GM12865 (cell line): Measurements from ENCODE around the gene MED8.

Experiments used
- DNase-seq: peaks from one replicate; pipeline ENCODE4 v3.0.0; 2010; ENCODE audit warnings: low read depth
- H3K4me3 ChIP-seq: 2 replicates; pipeline ENCODE4 v1.5.1; 2011; ENCODE audit warnings: mild to moderate bottlenecking, low read depth, low read length, control low read depth
- CTCF ChIP-seq: IDR thresholded peaks from 2 replicates; pipeline ENCODE4 v1.5.1; 2011; ENCODE audit warnings: low read length, control low read depth, low read depth, inconsistent platforms; ENCODE audit not compliant: insufficient read depth; ENCODE audit errors: missing control alignments

Gene MED8

GRCh38 chr1:43427941-43428340 is 38.3 kb upstream of the MED8 start:
- DNase-seq = no peak
- no peak overlapping the region for H3K4me3 ChIP-seq
- no peak for TF ChIP-seq CTCF

GRCh38 chr1:43427524-43427923 is 37.9 kb upstream of the MED8 start:
- TF ChIP-seq CTCF = no peak
- DNase-seq = no peak
- H3K4me3 ChIP-seq = no peak overlapping the region

GRCh38 chr1:43426221-43426620 is 36.6 kb upstream of the MED8 start:
- no peak for DNase-seq
- no peak overlapping the region for H3K4me3 ChIP-seq
- no peak for TF ChIP-seq CTCF

GRCh38 chr1:43425045-43425444 is 35.4 kb upstream of the MED8 start:
- DNase-seq = no peak
- no peak overlapping the region for H3K4me3 ChIP-seq
- TF ChIP-seq CTCF = no peak

GRCh38 chr1:43423672-43424550 is 34.3 kb upstream of the MED8 start:
- no peak for TF ChIP-seq CTCF
- DNase-seq = no peak
- H3K4me3 ChIP-seq = no peak overlapping the region

GRCh38 chr1:43422995-43423671 is 33.5 kb upstream of the MED8 start:
- no peak for TF ChIP-seq CTCF
- no peak for DNase-seq
- no peak overlapping the region for H3K4me3 ChIP-seq
